Hindlimb muscle (tissue), 1 donor: Measurements from ENCODE around the gene COL12A1. TPM values are rescaled to one million over a fixed set of nuclear protein-coding genes. Genes with fewer than 3 reads are reported as not detected.
A peak's percentile ranks its signal among the peaks of the same experiment; 100 is the strongest.

Experiments used
- DNase-seq: peaks from one replicate; pipeline ENCODE4 v3.0.0-alpha.2; 2013
- polyA plus RNA-seq: library from polyadenylated mRNA; unstranded; fragments of 120-200 nt; gene quantifications from one replicate; pipeline ENCODE4 v1.2.1, GENCODE V29; 2013; ENCODE audit not compliant: insufficient read length

The COL12A1 gene
- polyA plus RNA-seq, 1 donor: 256 TPM

DNA sequence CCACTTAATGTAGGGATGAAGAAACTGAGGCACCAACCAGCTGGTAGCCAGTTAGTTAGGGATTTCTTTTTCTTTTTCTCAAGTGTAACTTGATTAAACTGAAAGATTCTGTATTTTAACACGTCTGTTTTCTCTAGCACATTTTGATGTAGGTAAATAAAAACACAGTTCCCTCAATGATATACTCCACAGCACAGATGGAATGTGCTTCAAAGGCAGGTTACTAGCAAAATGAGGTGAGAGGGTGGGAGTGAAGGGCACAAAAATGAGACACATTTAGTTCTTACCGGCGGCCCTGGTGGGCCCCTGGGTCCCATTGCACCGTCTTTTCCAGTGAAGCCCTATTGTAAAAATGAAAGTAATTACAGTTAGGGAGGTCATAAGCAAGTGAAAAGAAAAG is 108.9 kb downstream of the COL12A1 start:
- DNase-seq: no peak

DNA sequence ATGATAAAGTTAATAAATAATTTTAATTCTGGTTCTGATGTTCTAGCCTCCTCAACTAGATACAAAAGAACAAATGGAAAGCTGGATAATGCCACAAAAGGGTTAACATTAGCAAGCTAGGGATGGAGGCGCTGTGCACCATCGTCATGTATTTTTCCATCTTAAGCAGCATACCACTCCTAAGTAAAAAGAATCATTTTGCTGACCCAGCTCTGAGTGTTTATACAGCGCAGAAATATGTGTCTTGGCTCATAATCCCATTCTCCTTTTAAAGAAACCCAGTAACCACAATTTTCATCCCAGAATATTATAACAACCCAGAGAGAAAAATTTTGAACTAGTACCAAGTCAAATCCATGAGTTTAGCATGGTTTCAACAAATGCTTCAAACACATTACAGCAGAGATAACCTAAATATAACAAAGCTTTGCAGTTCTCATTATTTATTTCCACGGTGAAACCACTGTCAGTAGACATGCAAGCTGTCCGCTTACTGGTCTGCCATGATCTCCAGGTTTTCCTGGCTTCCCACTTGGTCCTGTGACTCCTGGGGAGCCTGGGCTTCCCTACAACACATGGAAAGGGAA is 111.1 kb downstream of the COL12A1 start:
- DNase-seq: peak; percentile 72

DNA sequence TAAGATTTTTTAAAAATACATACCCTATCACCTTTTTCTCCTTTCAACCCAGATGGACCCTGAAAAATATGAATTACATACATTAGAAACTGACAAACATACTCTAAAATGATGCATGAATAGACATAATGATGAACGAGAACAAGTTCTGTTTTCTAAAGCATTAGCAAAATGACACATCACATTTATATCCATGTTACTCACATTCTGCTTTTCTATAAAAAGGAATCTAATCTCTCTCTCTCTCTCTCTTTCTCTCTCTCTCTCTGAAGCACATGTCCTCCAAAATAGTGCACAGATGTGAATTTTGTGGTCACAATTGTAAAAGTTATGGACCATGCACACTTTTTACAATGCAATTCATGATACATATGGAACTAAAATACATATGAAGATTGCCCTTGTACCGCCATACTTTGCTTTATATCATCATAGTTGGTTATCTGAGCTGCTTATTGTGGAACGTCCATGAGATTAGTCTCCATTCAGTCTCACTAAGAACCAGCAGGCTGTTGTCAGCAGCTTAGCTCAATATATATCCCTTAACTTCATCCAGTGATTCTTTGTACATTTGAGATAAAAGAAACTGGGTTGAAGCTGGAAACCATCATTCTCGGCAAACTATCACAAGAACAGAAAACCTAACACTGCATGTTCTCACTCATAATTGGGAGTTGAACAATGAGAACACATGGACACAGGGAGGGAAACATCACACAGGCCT is 114.2 kb downstream of the COL12A1 start:
- no peak for DNase-seq

DNA sequence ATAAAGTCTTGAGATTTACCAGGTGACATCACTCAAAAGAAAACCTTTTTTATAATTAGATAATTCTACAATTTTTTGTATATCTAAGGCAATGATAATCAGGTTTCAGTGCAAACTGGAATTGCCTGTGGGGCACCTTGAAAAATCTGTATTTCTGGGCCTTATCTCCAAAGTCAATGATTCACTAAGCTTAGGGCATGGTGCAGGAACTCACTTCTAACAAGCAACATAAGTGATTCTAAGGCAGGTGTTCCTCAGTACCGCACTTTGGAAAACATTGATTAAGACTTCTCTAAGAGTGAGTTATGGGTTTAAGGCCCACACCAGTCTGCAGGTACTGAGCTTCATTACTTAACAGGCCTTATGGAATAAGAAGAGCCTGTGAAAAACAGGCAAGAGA is 115.3 kb downstream of the COL12A1 start:
- no peak for DNase-seq

DNA sequence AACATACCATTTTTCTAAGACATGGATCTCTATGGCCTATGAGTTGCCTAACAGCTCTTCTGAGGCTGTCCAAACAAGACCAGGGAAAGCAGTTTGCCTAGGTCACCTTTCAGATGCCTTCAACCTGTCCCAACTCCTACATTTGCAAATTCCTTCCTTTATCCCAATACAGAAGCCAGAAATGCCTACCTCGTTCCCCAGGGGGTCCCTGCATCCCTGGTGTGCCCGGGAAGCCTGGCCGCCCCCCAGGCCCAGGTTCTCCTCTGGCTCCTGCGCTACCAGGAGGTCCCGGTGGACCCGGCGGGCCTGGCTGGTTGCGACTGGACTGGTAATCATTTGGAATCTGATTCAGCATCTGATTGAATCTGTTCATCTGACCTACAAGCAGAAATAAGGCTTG is 115.9 kb downstream of the COL12A1 start:
- no peak for DNase-seq

DNA sequence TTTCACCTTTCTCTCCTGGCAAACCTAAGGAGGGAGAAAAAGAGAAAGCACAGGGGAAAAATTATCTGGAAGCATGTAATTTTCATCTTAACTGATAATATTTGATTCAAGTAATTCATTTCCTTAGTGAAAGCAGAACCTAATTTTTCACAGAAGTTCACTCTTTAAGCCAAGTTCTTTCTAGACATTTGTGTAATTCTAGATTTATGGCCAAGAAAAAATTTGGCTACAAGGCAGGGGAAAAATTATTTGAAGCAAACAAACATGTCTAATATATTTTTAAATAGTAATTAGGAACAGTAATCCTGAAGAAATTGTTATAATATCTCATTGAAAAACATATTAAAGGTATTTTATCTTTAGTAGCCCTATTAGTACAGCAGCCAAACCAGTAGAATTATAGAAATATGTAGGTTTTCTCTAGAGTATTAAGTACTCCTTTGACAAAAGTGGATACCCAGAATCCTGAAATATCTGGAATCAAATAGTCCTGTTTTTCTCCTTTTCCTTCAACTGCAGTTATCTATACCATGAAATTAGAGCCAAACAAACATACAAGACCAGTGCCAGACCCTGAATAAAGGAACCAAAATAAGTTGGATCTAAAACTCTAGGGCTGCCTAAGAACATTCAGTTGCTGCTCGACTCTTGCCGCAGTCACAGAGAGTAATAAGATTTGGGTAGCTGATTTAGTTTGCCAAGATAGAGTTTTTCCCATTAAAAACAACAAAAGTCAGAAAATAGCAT is 116.5 kb downstream of the COL12A1 start:
- no peak for DNase-seq

DNA sequence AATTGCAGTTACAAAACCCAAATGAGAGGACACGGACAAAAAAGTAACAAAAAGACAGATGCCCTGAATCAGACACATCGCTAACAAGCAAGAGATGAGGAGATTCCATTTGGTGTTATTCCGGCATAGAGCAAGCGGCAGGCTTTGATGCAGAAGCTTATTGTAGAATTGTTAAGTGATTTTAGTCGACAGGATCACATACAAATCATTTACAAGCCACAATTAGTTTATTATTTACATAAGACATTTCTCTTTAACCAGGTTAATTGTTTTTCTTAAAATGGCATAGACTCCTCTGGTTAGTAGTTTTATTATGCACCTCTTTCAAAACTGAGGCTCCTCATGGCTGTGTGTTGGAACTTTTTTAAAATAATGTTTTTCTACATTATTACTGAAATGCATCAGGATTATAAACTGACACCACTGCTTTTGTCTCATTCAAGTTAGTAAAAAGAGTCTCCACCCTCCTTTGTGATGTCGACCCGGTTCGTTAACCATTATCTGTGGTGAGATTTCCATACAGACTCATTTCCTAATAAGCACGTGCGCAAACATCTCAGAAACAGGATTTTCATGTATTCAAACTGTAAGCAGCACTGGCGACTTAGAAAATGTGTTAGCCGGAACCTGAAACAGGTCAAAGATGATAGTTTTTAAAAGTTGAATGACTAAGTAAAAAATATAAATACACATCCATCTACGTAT is 119.8 kb downstream of the COL12A1 start:
- DNase-seq: no peak

DNA sequence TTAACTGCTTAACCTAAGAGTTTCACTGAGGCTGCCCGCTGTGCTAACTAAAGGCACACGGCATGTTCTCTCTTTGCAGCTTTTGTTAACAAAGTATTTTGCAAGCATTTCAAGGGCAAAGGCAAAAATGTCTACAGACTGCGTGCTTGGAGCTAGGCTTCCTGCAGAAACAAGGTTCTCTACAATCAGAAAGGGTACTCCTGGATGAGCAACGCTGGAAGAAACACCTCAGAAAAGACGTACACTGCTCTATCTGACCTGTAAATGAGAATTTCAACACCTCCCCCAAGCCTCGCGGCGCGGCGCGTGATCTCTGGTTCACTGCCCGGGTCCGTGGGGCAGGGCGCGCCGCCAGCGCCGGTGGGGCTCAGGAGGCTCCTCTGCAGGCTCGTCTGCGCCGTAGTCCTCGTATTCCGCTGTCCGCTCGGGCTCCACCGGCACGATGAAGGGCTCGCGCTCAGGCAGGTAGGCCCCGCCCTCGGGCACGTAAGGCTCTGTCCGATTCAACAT is 120.9 kb downstream of the COL12A1 start:
- no peak for DNase-seq

DNA sequence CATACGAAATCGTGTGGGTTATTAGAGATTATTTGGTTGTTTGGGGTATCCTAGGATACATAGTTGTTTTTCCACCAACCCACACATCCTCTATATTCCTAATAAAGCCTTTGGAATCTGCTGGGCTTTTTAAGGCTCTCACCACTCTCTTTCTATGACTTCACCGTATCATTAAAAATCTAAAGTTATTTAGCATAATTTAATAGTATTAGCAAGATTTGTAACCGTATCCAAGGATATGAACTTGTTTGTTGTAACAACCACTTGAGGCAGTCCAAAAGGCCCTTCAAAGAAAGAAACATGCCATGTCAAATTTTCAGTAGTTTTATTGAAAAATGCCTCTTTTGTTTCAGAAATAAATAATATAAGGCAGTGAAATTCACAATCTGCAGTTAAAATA is 121.8 kb downstream of the COL12A1 start:
- DNase-seq: no peak

DNA sequence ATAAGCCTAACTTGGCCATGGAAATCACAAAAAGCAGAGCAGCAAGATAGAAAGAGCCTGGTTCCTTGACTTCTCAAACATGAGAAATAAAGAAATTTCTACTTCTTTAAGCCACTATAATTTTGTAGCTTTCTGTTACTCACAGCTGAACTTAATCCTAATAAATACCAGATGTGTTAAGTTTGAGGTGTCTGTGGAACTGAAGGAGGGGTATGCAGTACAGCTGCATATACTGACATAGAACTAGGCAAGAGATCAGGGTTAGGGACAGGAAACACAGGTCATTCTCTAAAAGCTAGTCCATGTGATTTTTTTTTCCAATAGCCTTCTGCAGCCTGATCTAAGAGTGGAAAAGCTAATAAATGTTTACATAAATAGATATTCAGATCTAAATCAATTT is 123.9 kb downstream of the COL12A1 start:
- DNase-seq: no peak

DNA sequence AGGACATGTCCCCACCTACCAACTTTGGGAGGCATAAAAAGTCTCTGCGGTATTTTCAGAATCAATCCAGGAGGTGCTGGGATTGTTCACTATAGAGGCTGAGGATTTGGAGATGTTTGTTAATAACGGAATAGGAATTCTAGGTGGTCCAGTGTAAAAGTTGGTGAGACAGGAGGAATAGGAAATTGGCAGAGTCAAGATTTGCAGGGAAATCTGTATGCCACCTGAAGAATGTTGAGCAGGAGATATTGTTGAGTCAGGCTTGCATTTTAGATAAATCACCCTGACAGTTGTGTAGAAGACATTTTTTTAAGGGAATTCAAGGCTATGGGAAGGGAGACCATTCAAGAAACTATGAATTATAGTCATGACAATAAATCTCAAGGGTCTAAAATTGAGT is 124.8 kb downstream of the COL12A1 start:
- DNase-seq: no peak

DNA sequence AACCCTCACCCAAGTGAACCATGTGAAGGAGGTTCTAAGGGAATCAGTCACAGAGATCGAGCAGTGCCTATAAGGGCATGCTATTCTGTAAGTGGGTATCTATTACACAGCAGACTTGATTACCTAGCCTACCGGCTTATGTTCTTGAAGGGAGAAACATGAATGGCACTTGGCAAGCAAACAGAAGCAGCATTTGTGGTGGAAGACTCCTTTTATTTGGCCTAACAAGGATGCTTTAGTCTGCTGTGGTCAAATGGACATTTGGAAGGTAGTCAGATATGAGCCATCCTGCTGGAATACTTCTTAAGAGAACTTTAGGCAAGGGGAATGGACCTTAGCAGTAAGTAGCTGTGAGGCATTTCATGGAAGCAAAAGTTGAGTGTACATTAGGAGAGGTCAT is 126.3 kb downstream of the COL12A1 start:
- DNase-seq: no peak

DNA sequence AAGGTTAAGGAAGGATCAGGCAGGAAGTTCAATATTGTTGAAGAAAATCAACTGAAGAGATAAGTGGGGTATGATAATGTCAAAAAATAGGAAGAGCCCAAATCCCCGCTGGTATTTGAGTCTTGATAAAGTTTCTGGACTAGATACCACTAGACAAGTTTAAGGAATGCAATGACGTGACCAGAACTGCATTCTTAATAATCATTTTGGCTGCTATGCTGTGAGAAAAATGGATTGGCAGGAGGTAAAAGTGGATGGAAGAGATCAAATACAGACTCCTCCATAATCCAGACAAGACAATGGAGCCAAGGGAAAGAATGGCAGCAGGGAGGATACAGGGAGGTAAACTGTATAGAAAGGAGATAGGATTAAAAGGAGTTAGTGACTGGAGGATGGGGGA is 128.2 kb downstream of the COL12A1 start:
- DNase-seq: no peak

DNA sequence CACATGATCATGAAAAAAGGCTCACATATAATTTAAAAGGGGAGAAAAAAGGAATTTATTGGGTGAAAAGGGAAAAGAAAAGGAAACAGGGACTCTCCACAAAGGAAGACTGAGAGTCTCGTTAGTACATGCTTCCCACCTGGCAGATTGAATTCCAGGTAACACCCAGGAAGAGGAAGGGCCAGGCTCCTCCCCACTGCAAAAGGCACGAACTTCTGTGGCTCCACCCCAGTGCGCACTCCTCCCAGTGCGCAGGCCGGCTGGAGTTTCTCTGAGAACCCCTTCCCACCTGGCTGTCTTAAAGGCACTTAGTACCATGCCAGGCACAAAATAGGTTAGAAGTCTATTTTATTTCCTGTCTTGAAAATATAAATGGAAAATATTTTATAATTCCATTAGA is 129.8 kb downstream of the COL12A1 start:
- no peak for DNase-seq

DNA sequence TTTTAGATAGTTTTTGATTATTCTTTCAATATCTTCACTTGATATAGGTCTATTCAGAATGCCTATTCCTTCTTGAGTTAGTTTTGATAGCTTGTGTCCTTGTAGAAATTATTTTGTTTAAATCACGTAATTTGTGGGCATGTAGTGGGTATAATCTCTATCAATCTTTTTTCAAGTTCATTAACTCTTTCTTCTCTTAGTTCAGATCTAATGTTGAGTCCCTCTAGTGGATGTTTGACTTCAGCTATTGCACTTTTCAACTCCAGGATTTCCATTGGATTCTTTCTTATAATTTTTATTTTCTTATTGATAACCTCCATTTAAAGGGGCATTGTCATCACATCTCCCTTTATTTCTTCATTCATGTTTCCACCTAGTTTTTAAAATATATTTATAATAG is 135.6 kb downstream of the COL12A1 start:
- no peak for DNase-seq

DNA sequence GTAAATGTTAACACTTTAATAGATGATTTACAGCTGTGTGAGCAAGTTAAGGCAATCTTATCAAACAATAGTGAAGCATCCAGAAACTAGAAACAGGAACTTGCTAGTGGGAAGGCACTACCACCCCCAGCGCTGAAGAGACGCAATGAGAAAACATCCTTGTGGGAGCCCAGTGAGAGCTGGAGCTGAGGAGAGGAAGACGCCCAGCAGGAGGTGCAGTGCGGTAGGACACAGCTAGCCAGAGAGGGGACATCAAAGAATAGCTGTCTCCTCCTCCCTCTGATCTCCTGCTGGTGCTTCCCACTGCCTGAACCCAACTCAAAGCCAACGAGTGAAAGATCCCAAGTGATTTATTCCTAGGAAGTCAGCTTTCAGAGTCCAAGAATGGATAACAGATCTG is 140.3 kb downstream of the COL12A1 start:
- no peak for DNase-seq

DNA sequence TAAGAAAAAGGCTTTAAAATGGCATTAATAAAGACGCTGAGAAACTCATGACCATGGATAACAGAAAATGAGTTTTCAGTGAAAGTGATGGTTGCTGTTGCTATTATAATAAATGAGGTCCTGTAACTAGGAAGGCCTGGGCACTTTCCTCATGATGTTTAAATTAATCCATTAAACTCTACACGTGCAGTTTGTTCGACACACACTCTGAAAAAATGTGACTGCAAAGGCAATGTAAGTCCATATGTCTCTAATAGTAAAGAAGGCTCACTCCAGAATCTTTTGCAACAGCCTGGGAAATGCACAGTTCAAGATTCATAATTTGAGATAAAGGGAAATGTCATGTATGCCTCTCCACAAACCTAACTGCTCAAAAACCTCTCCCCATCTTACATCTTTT is 153.4 kb downstream of the COL12A1 start:
- no peak for DNase-seq

DNA sequence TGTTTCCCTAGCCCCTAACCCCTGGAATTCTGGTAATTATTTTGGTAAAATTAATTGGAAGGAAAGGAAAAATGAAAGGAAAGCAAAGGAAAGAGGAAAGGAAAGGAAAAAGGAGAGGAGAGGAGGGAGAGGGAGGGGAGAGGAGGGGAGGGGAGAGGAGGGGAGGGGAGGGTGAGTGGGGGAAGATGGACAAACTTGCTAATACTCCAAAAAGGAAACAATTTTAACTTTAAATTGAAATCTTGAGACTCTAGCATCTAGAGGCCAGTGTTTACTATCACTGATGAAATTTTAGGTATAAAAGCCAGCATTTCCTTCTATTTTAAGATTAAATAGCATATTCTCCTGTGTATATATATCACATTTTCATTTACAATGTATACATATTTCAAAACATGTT is 156.5 kb downstream of the COL12A1 start:
- DNase-seq: no peak

DNA sequence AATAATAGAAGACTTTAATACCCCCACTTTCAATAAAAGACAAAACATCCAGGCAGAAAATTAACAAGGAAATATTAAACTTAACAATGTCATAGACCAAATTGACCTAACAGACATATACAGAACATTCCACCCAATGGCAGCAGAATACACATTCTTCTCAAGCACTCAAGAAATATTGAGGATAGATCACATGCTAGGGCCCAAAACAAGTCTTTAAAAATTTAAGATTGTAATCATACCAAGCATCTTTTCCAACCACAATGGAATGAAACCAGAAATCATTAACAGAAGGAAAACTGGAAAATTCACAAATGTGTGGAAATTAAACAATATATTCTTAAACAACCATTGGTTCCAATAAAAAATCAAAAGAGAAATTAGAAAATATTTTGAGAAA is 161.0 kb downstream of the COL12A1 start:
- no peak for DNase-seq

DNA sequence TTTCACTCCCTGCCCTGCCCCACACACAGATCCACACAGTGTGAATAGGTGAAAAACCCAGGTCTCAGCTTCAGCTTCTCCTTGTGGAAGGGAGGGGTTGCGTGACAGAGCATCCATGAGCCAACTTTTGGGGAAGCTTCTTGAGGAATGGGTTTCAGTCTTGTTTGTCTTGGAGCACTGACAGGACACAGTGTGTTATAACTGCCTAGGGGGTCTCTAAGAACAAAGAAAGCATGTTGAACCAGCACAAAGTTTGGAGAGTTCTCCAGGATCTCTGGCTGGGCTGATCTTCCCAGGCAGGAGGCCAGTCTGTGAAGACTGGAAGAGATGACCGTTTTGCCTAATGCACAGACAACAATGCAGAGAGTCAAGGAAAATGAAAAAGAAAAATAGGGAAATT is 164.5 kb downstream of the COL12A1 start:
- DNase-seq: no peak
